GM12873 (cell line): ENCODE results near the gene TBC1D16.

Experiments used
- CTCF ChIP-seq: IDR thresholded peaks from 2 replicates; pipeline ENCODE4 v1.5.1; 2012; ENCODE audit warnings: low read depth, mild to moderate bottlenecking, moderate library complexity, low read length, control low read depth; ENCODE audit not compliant: insufficient read depth; ENCODE audit errors: missing control alignments

The TBC1D16 gene

GRCh38 chr17:80021600-80021999 lies 14.1 kb downstream of the TBC1D16 start:
- no peak for TF ChIP-seq CTCF

GRCh38 chr17:80018917-80019651 lies 16.6 kb downstream of the TBC1D16 start:
- TF ChIP-seq CTCF = no peak

- no peak for TF ChIP-seq CTCF
These were observed 18.3 kb downstream of the TBC1D16 start for GRCh38 chr17:80017226-80018010.

GRCh38 chr17:80012765-80013741 lies 22.6 kb downstream of the TBC1D16 start:
- TF ChIP-seq CTCF = no peak

GRCh38 chr17:80011989-80012555 lies 23.6 kb downstream of the TBC1D16 start:
- TF ChIP-seq CTCF = no peak

GRCh38 chr17:80010283-80010858 lies 25.3 kb downstream of the TBC1D16 start:
- no peak for TF ChIP-seq CTCF
